ENCODE data around the gene CYP24A1. TPM values are rescaled to one million over a fixed set of nuclear protein-coding genes. Genes with fewer than 3 reads are reported as not detected.

The CYP24A1 gene
- polyA plus RNA-seq, 1 donor from 2014 or later: 0.12 TPM

DNA sequence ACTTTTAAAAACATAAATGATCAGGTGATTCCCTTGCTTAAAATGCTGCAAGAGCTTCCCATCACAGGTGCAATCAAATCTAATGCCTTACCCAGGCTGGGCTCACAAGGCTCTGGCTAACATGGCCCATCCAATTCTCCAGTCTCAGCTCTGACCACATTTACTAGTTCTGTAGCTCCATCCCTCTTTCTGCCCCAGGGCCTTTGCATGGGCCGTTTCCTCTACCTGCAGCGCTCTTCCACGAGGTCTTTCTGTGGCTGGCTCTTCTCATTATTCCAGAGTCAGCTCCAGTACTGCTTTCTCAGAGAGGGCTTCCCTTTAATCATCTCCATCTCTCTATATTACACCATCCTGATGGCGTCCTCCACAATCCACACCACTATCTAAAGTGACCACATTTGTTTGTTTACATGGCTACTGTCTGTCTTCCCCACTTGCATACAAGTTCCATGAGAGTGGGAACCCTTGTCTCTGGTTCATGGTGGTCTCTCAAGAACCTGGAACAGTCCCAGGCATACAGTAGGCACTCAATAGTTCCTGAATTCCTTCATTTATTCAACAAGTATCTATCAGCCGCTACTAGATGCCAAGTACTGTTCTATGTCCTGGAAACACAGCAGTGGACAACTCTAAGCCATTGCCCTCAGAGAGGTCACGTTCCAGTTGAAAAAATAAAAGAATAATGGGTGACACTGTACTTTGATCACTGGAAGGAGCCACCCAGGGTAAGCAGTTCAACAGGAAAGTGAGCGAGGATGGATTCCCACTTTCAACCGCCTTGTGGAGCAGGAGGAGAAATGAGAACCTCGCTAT lies 12.6 kb downstream of the CYP24A1 start:
- Histone ChIP-seq H4K20me1 (ENCODE audit: insufficient read depth) (no peaks in the 10 kb centered on the region), H3K4me3 (ENCODE audit: low read length) (no peak overlapping the region), H3K9ac (ENCODE audit: low read length) (no peak overlapping the region), H3K27me3 (ENCODE audit: insufficient read depth, low read depth, low read length) (no peaks in the 10 kb centered on the region), H2AFZ (ENCODE audit: low read depth, low read length) (no peak overlapping the region), H3K4me2 (ENCODE audit: low read length) (no peak overlapping the region), H3F3A (ENCODE audit: insufficient read depth, low read length, poor library complexity, severe bottlenecking) (no peaks in the 10 kb centered on the region), H3K27ac (ENCODE audit: low read length) (no peak overlapping the region), H3K9me2 (ENCODE audit: insufficient read depth, low read length) (no peaks in the 10 kb centered on the region), H3K36me3 (ENCODE audit: insufficient read depth, low read length) (no peaks in the 10 kb centered on the region), H3K79me2 (replicated peaks; ENCODE audit: insufficient read depth, low read length) (no peaks in the 10 kb centered on the region), H3K9me3 (ENCODE audit: low read length) (no peaks in the 10 kb centered on the region)
- no peak for TF ChIP-seq RAD21 (conservative IDR thresholded peaks at IDR 0.05)
- no peak for TF ChIP-seq MXI1 (conservative IDR thresholded peaks at IDR 0.05; ENCODE audit: poor library complexity, severe bottlenecking)
- no peak for TF ChIP-seq TAF1 (IDR thresholded peaks at IDR 0.05; ENCODE audit: low read depth)
- TF ChIP-seq, protein P1, sequence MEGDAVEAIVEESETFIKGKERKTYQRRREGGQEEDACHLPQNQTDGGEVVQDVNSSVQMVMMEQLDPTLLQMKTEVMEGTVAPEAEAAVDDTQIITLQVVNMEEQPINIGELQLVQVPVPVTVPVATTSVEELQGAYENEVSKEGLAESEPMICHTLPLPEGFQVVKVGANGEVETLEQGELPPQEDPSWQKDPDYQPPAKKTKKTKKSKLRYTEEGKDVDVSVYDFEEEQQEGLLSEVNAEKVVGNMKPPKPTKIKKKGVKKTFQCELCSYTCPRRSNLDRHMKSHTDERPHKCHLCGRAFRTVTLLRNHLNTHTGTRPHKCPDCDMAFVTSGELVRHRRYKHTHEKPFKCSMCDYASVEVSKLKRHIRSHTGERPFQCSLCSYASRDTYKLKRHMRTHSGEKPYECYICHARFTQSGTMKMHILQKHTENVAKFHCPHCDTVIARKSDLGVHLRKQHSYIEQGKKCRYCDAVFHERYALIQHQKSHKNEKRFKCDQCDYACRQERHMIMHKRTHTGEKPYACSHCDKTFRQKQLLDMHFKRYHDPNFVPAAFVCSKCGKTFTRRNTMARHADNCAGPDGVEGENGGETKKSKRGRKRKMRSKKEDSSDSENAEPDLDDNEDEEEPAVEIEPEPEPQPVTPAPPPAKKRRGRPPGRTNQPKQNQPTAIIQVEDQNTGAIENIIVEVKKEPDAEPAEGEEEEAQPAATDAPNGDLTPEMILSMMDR (IDR thresholded peaks at IDR 0.05; ENCODE audit: poor library complexity, severe bottlenecking): no peak

DNA sequence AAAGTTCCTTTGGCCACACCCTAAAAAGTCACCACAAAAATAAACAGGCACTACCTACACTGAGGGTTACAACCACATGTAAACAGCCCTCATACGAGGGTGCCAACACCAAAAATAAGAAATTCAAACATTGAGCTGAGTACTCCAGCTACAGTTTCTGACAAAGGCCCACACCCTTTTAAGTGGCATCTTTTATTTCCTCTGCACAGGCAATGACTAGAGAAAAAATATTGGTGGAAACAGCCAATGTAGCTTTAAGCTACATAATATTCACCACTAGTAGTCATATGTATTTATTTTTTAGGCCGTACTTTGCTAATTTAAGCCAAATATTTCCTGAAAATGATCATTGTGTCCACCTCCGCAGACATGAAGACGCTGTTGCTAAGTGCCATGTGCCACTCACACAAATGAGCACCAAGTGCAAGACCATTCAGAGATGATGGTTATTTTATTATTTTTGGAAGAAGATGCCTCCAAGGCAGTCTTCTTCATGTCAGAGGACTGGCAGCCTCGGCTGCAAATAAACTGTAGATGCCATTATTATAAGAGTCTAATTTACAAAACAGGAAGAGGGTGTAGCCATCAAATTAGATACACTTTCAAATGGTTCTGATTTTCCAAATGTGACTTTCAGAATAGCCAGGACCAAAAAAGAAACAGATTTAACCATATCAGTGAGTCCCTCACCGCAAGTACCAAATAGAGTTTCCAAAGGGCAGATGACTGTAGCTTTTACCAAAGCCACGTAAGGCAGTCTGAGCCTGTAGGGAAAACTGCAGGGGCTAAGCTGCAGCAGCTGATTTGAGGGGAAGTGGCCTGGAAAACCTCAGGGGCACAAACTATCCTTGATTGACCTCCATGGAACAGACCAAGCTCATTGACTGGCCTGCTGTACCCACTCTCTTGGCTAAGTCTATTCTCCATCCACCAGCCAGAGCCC lies 13.4 kb downstream of the CYP24A1 start:
- Histone ChIP-seq H3K27ac (ENCODE audit: low read length) (no peak overlapping the region), H3K79me2 (replicated peaks; ENCODE audit: insufficient read depth, low read length) (no peaks in the 10 kb centered on the region), H3K4me2 (ENCODE audit: low read length) (no peak overlapping the region), H3K27me3 (ENCODE audit: insufficient read depth, low read depth, low read length) (no peaks in the 10 kb centered on the region), H4K20me1 (ENCODE audit: insufficient read depth) (no peaks in the 10 kb centered on the region), H3K9ac (ENCODE audit: low read length) (no peak overlapping the region), H2AFZ (ENCODE audit: low read depth, low read length) (no peak overlapping the region), H3K36me3 (ENCODE audit: insufficient read depth, low read length) (no peaks in the 10 kb centered on the region), H3K4me3 (ENCODE audit: low read length) (no peak overlapping the region), H3K9me2 (ENCODE audit: insufficient read depth, low read length) (no peaks in the 10 kb centered on the region), H3K9me3 (ENCODE audit: low read length) (no peaks in the 10 kb centered on the region), H3F3A (ENCODE audit: insufficient read depth, low read length, poor library complexity, severe bottlenecking) (no peaks in the 10 kb centered on the region)
- no peak for TF ChIP-seq EP300 (conservative IDR thresholded peaks at IDR 0.05; ENCODE audit: poor library complexity, severe bottlenecking)
- TF ChIP-seq REST (IDR thresholded peaks at IDR 0.05; ENCODE audit: borderline replicate concordance): no peak
- TF ChIP-seq RAD21 (conservative IDR thresholded peaks at IDR 0.05): no peak
- no peak for TF ChIP-seq SMC3 (conservative IDR thresholded peaks at IDR 0.05; ENCODE audit: poor library complexity)
- TF ChIP-seq, protein P1 (IDR thresholded peaks at IDR 0.05; ENCODE audit: poor library complexity, severe bottlenecking): no peak
- TF ChIP-seq TAF1 (IDR thresholded peaks at IDR 0.05; ENCODE audit: low read depth): no peak
- no peak for TF ChIP-seq MXI1 (conservative IDR thresholded peaks at IDR 0.05; ENCODE audit: poor library complexity, severe bottlenecking)
- no peak for TF ChIP-seq POLR2AphosphoS5 (IDR thresholded peaks at IDR 0.05)
- no peak for TF ChIP-seq EZH2 (IDR thresholded peaks at IDR 0.05; ENCODE audit: borderline replicate concordance, insufficient read depth, low read length, poor library complexity, severe bottlenecking)
